ENCODE results near the gene TOPAZ1. TPM values are rescaled to one million over a fixed set of nuclear protein-coding genes. Genes with fewer than 3 reads are reported as not detected.

Gene TOPAZ1
- total RNA-seq, 4 donors from 2014 or later: not detected

DNA sequence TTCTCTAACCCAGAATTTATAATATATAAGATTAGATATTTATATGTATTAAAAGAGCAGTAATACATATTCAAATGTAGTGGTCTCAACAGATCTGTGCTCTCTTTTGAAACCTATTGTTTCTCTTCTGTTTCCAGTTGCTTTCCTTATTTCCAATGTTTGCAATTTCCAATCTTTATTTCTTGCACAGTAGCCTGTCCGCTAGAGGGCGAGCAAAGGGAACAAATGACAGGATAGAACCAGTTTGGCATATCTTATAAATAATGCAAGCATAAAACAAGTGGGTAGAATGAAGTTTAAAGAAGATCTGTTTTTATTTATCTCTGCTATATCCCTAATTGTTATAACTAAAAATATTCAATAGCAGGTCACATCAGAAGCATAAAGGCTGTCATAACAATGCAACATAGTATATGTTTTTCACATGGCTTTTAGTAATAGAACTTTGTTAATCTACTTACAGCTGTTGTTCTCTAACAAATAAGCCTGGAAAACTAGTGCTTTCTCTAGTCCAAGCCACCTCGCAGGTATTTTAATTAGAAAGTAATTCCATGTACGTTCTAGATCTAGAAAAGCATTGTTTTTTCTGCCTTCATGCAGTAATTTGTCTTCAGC is 81.8 kb downstream of the TOPAZ1 start:
- ATAC-seq (ENCODE audit: low FRiP score): no peak
- DNase-seq (ENCODE audit: low spot score): peak; percentile 79

GRCh38 chr3:44324584-44324983 is 82.9 kb downstream of the TOPAZ1 start:
- TF ChIP-seq, protein P1, sequence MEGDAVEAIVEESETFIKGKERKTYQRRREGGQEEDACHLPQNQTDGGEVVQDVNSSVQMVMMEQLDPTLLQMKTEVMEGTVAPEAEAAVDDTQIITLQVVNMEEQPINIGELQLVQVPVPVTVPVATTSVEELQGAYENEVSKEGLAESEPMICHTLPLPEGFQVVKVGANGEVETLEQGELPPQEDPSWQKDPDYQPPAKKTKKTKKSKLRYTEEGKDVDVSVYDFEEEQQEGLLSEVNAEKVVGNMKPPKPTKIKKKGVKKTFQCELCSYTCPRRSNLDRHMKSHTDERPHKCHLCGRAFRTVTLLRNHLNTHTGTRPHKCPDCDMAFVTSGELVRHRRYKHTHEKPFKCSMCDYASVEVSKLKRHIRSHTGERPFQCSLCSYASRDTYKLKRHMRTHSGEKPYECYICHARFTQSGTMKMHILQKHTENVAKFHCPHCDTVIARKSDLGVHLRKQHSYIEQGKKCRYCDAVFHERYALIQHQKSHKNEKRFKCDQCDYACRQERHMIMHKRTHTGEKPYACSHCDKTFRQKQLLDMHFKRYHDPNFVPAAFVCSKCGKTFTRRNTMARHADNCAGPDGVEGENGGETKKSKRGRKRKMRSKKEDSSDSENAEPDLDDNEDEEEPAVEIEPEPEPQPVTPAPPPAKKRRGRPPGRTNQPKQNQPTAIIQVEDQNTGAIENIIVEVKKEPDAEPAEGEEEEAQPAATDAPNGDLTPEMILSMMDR (IDR thresholded peaks at IDR 0.05): no peak
- no peak for DNase-seq (ENCODE audit: low spot score)

More for the DNA sequence above, 81.8 kb downstream of the TOPAZ1 start:
- TF ChIP-seq, protein P1 (IDR thresholded peaks at IDR 0.05): peak in 1 of 3 donors; percentile 6

DNA sequence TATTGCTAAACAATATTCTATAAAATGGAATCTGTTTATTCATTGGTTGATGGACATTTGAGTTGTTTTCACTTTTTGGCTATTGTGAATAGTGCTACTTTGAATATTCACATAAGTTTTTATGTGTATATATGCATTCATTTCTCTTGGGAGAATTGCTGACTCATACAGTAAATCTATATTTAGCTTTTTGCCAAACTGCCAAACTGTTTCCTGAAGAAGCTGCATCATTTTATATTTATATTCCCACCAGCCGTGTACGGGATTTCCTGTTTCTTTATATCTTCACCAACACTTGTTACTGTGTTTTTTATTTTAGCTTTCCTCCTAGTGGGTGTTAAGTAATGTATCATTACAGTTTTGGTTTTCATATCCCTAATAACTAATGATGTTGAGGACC is 84.3 kb downstream of the TOPAZ1 start:
- TF ChIP-seq, protein P1 (IDR thresholded peaks at IDR 0.05): no peak
- no peak for ATAC-seq (ENCODE audit: low FRiP score)

More at GRCh38 chr3:44324584-44324983, 82.9 kb downstream of the TOPAZ1 start:
- ATAC-seq (ENCODE audit: low FRiP score): no peak

DNA sequence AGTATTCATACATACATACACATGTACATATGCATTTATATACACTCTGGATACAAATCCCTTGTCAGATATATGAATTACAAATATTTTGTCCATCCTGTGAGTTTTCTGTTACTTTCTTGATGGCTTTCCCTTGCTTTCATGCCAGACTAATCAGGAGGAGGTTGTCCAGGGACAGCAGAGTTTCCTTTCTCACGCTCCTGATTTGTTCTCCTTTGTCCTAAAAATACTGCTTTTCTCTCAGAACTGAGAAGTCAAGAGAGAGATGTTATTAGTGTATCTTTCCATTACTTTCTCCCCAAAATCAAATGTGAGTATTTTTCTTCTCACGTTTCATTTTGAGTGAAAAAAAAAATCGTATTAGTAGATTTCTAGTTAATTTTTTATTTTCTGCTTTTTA is 84.8 kb downstream of the TOPAZ1 start:
- no peak for DNase-seq (ENCODE audit: low spot score)
- ATAC-seq (ENCODE audit: low FRiP score): no peak
- TF ChIP-seq, protein P1 (IDR thresholded peaks at IDR 0.05): no peak

More for the DNA sequence above, 84.3 kb downstream of the TOPAZ1 start:
- no peak for DNase-seq (ENCODE audit: low spot score)

DNA sequence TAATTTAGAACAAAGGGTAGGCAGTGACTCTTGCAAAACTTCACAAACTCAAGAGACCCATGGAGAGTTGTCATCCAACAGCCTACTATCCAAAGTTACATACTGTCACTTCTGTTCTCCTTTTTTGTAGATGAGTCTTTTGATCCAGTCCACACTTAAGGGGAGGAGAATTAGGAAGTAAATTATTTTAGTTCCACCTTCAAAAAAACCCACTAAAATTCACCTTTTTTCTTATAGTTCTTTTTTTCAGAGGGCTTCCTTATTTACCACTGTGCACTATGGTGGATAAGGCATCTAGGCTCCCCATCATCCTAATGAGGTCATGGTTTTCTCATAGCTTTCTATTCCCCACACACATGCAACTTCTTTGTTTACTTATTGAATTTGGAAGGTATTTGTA is 88.3 kb downstream of the TOPAZ1 start:
- DNase-seq (ENCODE audit: low spot score) (no peak), ATAC-seq (ENCODE audit: low FRiP score) (no peak)
- TF ChIP-seq, protein P1 (IDR thresholded peaks at IDR 0.05): no peak

DNA sequence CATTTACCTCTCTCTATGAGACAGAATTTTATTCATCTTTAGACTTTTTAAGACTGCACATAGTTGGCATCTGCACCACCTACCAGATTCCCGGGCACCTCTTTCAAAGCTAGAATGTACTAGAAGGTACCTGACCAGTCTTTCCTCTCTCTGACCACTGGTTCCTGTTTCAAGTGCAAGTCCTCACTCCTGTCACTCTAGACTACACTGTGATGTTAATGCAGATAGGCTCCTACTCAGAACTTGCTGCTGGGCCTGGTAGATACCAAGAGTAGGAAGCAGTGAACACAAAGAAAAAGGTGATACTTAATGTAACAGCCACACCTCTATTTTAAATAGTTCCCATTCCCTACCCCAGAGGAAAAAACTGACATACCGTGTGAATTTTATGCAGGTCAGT is 88.8 kb downstream of the TOPAZ1 start:
- ATAC-seq (ENCODE audit: low FRiP score) (no peak), DNase-seq (ENCODE audit: low spot score) (no peak)
- TF ChIP-seq, protein P1 (IDR thresholded peaks at IDR 0.05): no peak

DNA sequence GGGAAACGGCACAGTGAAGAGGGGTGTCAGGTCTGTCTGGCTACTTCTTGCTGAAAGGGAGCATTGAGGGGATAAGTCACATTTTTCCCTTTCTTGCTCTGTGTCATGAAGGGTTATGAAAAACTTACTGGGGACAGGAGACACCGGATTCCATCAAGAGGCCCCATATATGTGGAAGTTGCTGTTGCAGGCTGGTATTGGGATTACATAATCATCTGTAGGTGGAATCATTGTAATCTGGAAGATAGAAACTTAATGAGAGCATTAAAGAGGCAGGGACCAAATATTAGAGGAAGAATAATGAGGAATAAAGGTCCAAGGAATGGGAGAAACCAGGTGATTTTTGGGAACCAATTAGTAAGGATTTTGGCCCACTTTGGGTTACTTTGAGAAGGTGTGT is 92.6 kb downstream of the TOPAZ1 start:
- TF ChIP-seq, protein P1 (IDR thresholded peaks at IDR 0.05): no peak
- ATAC-seq (ENCODE audit: low FRiP score) (no peak), DNase-seq (ENCODE audit: low spot score) (no peak)

Measured in omental fat pad (tissue), 4 donors.